HG02943 (cell line): Measurements from ENCODE around the gene WDR27.
A peak's percentile ranks its signal among the peaks of the same experiment; 100 is the strongest.
"Not testable (repeated sequence)": the region's sequence is repeated elsewhere in the genome, so short reads cannot be mapped to it uniquely, and the experiment has no call there.

Source experiments
- ATAC-seq: cut with Tn5 transposase; IDR thresholded peaks from one replicate; pipeline ENCODE4 v1.9.1; 2021; ENCODE audit warnings: mild to moderate bottlenecking, low read depth, moderate library complexity; ENCODE audit not compliant: unreplicated experiment

Gene WDR27

DNA sequence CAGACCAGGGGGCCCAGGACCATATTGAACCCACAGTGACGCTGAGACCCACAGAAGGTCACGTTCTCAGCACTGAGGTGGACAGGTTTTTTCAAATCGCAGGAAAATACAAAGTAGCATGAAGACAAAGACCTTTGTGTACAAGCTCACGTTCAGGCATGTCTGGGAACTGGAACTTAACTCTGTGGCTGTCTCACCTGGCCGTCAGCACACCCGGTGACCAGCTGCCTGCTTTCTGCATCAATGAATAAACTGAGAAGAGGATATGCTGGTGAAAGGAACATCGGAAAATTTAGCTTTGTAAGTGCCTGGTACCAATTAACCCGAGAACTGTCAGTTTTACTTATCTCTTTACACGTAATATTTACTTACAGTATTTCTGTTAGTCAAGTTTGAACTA lies 36.5 kb downstream of the WDR27 start:
- ATAC-seq: no peak

DNA sequence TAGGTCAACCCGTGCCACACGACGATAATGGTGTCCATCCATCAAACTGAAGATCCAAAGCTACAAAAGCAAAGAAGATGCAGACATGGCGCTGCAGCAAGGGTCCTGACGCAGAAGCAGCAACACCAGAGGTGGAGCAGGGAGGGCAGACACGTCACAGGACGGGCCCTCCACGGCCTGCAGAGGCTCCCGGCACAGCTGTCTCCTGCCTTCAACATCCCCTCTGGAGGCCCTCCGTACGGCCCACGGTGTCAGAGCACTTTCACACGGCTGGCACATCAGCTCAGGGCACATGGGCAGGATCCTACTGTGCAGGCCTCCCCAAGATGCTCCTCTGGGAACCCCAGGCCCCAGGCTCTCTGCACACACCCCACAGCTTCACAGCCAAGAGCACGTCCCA lies 37.6 kb downstream of the WDR27 start:
- no peak for ATAC-seq

DNA sequence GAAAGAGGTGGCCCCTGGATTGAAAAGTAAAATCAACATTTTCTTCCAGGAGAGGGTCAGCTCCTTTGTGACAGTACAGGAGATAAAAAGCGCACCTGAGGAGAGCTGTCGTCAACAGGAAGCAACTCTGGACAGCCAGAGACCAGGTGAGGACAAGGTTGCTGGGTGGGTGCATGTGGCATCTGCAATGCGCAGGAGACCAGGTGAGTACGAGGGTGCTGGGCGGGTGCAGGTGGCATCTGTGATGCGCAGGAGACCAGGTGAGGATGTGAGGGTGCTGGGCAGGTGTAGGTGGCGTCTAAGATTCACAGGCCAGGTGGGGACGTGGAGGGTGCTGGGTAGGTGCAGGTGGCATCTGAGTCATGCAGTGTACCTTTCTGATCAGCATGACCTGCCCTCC lies 38.4 kb downstream of the WDR27 start:
- no peak for ATAC-seq

DNA sequence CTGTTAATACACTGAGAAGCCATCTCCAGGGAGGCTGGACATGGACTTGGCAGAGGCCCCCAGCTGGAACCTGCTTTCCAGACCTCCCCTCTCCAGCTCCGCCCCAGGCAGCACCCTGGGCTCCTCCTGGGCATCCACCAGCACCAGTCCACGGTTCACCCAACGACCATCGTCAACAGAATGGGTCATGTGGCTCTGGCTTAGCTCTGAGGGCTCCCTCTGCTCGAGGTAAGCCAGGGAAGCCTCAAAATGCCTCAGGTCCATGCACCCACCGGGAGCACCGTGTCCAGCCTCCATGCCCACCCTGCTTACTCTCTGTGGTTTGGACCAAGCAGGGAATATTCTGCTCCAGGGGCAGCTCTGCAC lies 40.5 kb downstream of the WDR27 start:
- no peak for ATAC-seq

DNA sequence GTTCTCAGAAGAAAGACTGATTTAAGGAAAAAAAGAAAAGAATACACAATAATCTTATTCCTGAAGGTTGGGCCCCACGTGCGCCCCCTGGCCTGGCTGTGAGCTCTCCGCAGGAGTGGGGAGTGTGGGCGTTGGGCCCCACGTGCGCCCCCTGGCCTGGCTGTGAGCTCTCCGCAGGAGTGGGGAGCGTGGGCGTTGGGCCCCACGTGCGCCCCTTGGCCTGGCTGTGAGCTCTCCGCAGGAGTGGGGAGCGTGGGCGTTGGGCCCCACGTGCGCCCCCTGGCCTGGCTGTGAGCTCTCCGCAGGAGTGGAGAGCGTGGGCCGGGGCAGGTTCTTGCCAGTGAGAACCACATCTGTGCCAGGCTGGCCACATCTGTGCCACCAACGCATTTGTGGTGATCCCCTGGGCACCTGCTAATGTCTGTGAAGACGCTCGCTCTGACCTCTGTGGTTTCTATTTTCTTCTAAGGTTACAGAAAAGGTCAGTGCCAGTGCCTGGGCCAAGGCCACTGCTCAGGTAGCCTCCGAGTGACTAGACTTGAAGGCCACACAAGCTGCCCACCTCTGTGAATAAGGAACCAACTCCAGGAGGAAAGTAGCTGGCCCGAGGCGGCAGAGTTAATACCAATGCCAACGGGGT lies 41.0 kb downstream of the WDR27 start:
- ATAC-seq: no peak

DNA sequence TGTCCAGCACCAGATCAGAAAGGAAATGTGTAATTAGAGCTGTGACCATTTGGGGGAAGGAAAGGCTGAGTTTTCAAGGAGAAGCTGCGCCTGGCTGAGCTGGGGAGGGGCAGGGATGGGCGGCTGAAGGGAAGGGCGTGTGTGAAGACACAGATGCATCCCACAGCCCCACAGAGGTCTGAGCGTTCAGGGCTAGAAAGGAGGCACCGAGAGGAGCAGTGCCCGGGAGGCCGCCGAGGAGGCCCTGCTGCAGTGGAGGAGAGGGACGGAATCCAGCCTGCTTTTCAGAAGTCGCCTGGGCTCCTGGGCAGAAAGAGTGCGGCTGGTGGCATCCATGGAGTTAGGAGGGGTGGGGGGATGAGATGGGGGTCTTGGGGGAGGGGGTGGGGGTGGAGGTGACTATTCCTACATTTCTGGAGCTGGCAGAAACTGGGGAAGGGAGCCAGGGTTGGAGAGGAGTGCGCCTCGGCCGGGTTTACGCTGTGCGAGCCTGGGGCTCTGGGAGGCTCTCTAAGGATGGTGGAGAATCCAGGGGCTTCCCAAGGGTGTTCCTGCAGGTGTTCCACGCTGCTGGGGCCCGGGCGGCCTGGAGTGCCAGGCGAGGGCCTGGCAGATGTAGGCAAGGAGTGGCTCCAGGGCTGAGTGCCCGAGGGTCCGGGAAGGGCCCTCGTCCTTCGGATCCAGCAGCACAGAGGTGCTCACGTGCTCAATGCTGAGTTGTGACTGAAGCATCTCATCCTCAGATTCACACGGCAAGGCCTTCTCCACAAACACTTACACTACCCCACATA lies 41.8 kb downstream of the WDR27 start:
- no peak for ATAC-seq

DNA sequence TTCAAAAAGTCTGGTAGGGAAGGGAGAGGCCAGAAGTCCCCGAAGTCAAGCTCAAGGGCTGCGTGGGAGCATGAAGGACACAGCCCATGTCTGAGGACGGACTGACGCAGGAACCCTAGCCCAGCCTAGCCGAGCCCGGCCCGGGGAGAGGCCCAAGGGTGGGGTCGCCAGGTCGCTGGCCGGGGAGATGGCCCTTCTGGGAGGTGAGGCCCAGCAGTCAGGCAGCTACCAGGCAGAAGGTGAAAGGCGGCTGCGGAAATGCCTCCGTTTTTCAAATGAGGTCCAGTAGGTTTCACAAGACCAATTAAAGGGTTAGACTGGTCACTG lies 44.6 kb downstream of the WDR27 start:
- ATAC-seq: no peak

DNA sequence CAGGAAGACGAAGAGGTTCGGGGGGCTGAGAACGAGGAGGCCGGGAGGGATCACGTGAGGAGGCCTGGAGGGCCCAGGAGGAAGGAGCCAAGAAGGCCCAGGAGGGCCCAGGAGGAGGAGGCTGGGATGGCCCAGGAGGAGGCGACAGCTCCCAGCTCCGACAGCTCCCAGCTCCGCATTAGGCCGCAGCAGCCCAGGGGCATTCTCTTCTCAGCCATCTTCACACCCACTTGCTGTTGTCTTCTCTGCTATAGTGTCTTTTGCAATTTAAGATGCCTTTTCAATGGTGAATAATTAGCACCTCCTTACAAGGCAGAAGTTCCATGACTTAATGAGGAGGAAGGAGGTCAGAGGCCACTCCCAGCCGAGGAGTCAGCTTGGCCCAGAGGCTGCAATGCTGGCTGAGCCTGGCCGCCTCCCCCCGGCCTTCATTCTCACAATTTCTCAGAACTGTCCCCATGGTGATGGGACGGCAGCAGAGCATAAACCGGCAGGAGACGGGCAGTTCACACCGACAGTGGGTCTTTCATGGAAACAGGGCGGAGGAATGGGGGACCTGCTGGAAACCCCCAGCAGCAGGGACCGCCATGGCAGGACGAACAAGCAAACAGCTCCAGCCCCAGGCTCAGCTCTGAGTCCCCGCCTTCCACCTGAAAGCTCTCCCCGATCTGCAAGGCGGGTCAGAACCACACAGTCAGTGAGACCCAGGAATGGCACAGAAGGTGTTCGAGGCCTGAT lies 45.1 kb downstream of the WDR27 start:
- no peak for ATAC-seq

DNA sequence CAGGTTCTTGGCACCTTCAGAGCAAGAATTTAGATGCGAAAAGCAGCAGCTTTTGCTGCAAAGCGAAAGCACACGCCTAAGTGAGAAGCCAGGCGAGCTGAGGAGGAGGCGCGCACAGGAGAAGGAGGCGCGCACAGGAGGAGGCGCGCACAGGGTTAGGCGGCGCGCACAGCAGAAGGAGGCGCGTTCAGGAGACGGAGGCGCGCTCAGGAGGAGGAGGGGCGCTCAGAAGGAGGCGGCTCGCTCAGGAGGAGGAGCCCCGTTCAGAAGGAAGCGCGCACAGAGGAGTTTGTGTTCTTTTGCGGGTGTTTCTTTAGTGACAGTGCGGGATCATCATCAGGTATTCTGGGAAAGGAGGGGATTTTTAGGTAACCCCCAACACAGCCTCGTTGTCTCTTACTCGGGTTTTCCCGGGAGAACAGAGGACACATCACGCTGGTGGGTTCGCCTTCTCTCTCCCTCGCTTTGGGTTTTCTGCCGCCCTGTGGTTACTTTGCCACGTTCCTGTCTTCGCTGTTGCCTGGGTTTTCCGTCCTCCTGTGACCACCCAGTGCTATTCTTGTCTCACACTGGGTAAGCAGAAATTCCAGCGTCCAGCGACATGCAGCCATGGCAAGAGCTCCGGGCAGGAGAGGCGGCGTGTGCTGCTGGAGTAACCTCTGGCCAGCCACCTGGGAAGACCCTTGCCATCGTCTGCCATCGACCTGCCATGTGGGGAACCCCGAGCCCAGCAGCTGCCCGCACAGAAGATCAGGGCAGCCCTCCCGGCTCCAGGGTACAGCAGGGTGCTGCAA lies 47.0 kb downstream of the WDR27 start:
- ATAC-seq: peak; percentile 97

DNA sequence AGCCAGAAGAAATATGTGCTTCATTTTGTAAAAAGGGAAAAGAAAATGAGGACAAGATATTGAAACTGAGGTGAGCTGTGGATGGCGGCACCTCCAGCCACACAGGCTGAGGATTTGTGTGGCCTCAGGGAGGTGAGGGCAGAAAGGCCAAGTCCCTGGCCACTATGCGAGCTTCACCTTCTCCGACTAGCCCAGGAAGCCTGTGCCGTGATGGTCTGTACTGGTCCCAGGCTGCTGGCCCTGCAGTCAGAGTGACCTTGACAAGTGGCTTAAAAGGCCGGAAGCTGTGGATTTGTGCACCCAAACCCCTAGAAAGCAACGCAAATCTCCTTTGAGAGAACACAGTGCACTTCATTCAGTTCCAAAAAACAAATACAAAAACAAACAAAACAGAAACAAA lies 48.1 kb downstream of the WDR27 start:
- no peak for ATAC-seq

DNA sequence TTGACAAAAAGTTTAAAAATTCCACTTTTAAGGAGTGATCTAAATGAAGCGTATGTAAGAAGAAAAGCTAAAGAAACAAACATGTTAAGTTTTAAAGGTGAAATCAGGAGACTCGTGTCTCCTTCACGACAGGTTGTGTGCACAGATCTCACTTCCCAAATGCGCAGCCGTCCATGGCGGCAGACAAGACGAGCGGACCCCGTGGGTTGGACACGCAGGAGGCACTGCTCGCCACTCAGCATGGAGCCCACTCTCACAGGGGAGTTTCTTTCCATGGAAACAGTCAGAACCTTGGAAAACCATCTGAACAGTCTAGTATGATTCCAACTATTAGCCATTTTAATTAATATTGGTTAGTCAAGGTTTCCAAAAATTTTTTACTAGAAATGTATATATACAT lies 48.9 kb downstream of the WDR27 start:
- ATAC-seq: no peak

DNA sequence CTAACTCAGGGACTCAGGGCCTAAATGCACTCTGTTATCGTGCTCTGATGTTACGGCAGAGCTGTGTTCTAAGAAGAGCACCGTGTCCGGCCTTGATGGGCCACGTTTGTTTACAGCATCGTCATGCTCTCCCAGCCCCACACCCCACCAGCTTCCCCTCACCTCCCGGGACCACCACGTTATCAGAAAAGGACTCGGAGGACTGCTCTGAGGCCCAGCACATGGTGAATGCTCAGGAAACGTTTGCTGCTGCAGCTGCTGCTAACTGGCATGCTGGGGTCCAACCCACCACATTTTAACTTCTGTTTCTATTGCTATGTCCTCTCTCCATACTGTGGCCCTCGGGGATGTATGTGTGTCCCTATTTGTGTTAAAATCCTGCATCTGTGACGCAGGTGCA lies 50.3 kb downstream of the WDR27 start:
- no peak for ATAC-seq

DNA sequence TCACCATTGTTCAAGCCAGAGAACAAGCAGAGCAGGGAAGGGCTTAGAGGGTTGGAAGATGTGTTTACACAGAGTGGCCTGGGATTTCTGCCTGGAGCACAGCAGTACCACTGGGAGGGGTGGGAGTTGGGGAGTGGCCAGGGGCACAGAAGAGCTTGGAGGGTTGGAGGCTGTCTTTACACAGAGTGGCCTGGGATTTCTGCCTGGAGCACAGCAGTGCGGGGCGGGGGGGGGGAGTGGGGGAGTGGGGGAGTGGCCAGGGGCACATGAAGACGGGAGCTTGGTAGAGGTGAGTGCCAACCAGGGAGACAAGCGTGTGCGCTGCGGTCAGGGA lies 50.9 kb downstream of the WDR27 start:
- no peak for ATAC-seq

DNA sequence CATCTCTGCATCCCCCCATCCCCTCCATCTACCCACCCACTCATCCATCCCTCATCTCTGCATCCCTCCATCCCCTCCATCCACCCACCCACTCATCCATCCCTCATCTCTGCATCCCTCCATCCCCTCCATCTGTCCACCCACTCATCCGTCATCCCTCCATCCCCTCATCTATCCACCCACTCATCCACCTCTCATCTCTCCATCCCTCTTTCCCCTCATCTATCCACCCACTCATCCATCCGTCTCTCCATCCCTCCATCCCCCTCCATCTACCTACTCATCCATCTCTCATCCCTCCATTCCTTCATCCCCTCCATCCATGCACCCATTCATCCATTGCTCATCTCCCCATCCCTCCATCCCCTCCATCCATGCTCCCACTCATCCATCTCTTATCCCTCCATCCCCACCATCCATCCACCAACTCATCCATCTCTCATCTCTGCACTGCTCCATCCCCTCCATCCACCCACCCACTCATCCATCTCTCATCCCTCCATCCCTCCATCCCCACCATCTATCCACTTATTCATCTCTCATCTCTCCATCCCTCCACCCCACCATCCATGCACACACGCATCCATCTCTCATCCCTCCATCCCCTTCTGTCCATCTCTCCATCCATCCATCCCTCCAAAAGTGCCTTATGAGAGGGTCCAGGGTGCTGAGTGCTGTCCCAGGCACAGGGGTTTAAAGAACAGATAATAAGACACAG lies 51.4 kb downstream of the WDR27 start:
- ATAC-seq: no peak

DNA sequence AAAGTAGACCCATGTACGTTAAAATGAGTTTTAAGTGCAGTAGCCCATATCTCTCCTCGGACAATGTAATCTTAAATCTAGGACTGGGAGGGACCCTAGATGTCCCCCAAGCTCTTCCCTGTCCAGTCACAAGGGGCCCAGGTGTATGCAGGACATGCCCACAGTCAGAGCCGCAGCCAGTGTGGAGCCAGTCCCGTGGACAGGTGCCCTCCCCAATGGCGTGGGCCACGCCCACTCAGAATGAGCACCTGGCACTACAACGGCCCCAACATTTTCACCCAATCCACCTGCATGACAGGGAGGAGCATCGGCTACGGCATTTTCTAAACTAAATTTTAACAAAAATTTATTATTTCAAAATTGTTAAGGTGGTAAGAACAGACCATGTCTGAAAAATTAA lies 53.2 kb downstream of the WDR27 start:
- ATAC-seq: no peak

DNA sequence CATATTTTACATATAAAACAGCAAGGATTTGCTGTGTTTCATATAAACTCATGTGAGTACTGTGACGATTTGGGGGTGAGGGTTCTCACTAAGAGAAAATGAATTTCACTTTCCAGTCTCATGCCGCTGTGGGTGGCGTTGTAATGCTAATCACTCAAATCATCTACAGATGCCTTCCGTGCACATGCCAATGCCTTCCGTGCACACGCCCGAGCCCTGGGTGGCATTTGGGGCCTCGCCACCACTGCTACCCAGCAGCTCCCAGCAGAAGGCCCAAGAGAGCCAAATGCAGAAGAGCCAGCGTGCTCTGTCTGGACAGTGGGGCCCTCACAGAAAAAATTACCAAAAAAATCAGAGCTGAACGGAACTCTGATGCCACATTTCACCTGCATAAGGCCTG lies 53.7 kb downstream of the WDR27 start:
- ATAC-seq: no peak

DNA sequence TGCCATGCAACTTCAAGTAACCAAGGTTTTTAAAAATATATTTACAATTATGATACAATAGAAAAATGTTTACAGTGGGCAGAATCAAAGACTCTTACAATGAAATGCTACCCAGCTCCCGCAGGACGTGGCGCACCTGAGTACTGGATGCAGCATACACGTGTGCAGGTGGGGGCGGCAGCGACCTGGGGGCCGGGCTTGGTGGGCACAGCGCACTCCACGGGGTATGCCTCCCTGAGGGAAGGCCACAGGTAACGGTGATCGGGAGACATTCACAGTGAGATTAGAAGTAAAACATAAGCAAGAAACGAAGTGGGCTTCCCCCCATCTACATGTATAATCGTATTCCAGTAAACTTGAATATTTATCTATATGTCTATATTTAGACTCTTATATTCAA lies 54.2 kb downstream of the WDR27 start:
- ATAC-seq: no peak

DNA sequence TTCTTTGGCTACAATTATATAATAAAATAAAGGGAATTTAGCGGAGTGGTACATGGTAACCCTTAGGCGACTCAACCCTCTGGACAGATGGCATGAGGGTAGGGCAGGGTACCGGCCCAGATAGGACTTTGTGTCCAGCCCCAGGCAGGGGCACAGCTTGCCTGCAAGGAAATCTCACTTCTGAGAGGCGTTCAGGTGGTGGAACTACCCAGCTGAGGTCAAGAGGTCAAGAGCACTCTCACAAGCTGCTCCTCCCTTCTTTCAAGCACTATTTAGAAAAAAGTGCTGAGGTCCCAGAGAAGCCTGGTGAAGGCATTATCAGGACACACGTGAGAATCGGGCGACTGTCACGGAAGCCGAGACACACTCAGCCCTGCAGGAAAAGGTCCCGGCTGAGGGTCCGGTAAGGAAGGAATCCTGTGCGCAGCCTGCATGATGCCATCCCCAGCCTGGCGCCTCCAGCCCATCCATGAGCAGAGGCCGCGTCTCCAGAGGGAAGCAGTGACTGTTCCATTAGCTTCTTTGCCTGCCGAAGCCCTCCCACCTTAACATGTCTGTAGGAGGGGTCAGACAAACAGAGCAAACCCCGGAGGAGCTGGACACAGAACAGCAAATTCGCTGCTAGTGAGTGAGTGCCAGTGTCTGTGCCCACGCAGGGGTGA lies 54.8 kb downstream of the WDR27 start:
- no peak for ATAC-seq

DNA sequence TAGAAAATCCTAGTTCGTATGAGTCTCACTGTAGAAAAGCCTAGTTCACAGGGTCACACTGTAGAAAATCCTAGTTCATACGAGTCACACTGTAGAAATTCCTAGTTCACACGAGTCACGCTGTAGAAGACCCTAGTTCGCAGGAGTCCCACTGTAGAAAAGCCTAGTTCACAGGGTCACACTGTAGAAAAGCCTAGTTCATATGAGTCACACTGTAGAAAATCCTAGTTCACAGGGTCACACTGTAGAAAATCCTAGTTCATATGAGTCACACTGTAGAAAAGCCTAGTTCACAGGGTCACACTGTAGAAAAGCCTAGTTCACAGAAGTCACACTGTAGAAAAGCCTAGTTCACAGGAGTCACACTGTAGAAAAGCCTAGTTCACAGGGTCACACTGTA lies 56.4 kb downstream of the WDR27 start:
- ATAC-seq: not testable (repeated sequence)

DNA sequence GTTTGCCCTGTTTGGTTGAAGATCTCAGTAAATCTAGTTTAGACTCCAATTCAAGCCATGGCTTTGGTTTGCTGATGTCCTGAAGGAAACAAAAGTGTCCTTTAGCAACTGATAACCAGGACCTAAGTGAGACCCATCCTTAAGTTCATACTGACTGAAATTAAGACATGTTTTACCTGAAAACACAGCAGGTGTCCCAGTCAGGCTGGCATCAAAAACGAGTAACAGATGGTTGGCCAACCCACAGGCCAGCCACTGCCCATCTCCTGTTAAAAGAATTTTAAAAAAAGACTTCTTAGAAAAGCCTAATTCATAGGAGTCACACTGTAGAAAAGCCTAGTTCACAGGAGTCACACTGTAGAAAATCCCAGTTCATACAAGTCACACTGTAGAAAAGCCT lies 58.3 kb downstream of the WDR27 start:
- no peak for ATAC-seq
